HEK293T (cell line): Measurements from ENCODE around the gene ANKRD31.
"Not testable (repeated sequence)": the region's sequence is repeated elsewhere in the genome, so short reads cannot be mapped to it uniquely, and the experiment has no call there.

ENCODE experiments used
- CTCF ChIA-PET: fragments of 350-600 bp; formaldehyde crosslinking; extraction: SDS; loops from one replicate; lab custom pipeline; 2021; ENCODE audit warnings: antibody characterized with exemption, inconsistent platforms; lab: Yijun Ruan, JAX
- POLR2A ChIA-PET: fragments of 350-600 bp; formaldehyde crosslinking; extraction: SDS; loops from one replicate; lab custom pipeline; 2020; ENCODE audit warnings: antibody characterized with exemption, inconsistent platforms; lab: Yijun Ruan, JAX
- DNase-seq: peaks from one replicate; pipeline ENCODE4 v3.0.0; 2012; ENCODE audit warnings: mixed read lengths; ENCODE audit errors: extremely low spot score
- ARNT ChIP-seq: fragments of 450-650 bp; IDR thresholded peaks from 2 replicates; pipeline ENCODE4 v1.6.1; 2017; ENCODE audit warnings: mild to moderate bottlenecking
- BHLHE40 ChIP-seq: fragments of 450-650 bp; IDR thresholded peaks from 2 replicates; pipeline ENCODE4 v1.6.1; 2016; ENCODE audit warnings: mild to moderate bottlenecking, moderate library complexity, borderline replicate concordance
- CTBP1 ChIP-seq: fragments of 450-650 bp; IDR thresholded peaks from 2 replicates; pipeline ENCODE4 v1.6.1; 2016; ENCODE audit warnings: borderline replicate concordance
- ELF4 ChIP-seq: fragments of 450-650 bp; IDR thresholded peaks from 2 replicates; pipeline ENCODE4 v1.6.1; 2017; ENCODE audit warnings: antibody characterized with exemption
- FOXA1 ChIP-seq: fragments of 450-650 bp; IDR thresholded peaks from 2 replicates; pipeline ENCODE4 v1.6.1; 2016; ENCODE audit warnings: mild to moderate bottlenecking
- FOXK2 ChIP-seq: fragments of 450-650 bp; IDR thresholded peaks from 2 replicates; pipeline ENCODE4 v1.6.1; 2016; ENCODE audit warnings: mild to moderate bottlenecking
- FOXM1 ChIP-seq: fragments of 450-650 bp; IDR thresholded peaks from 2 replicates; pipeline ENCODE4 v1.6.1; 2017; ENCODE audit warnings: mild to moderate bottlenecking, borderline replicate concordance
- HDGF ChIP-seq: fragments of 450-650 bp; IDR thresholded peaks from 2 replicates; pipeline ENCODE4 v1.6.1; 2017; ENCODE audit warnings: antibody characterized with exemption, borderline replicate concordance
- L3MBTL2 ChIP-seq: fragments of 450-650 bp; conservative IDR thresholded peaks from 2 replicates; pipeline ENCODE4 v1.6.1; 2016; ENCODE audit warnings: mild to moderate bottlenecking
- LEF1 ChIP-seq: fragments of 450-650 bp; IDR thresholded peaks from 2 replicates; pipeline ENCODE4 v1.6.1; 2017; ENCODE audit warnings: mild to moderate bottlenecking, borderline replicate concordance
- NFRKB ChIP-seq: fragments of 450-650 bp; IDR thresholded peaks from 2 replicates; pipeline ENCODE4 v1.6.1; 2016; ENCODE audit warnings: mild to moderate bottlenecking, moderate library complexity
- PKNOX1 ChIP-seq: fragments of 450-650 bp; IDR thresholded peaks from 2 replicates; pipeline ENCODE4 v1.6.1; 2016
- SP1 ChIP-seq: fragments of 450-650 bp; IDR thresholded peaks from 2 replicates; pipeline ENCODE4 v1.6.1; 2017
- SUZ12 ChIP-seq: fragments of 450-650 bp; IDR thresholded peaks from 2 replicates; pipeline ENCODE4 v1.6.1; 2016; ENCODE audit warnings: mild to moderate bottlenecking
- TARDBP ChIP-seq: fragments of 450-650 bp; IDR thresholded peaks from 2 replicates; pipeline ENCODE4 v1.6.1; 2016
- ZNF384 ChIP-seq: fragments of 450-650 bp; IDR thresholded peaks from 2 replicates; pipeline ENCODE4 v1.6.1; 2016

The ANKRD31 gene

GRCh38 chr5:75113354-75114113, 123.1 kb downstream of the ANKRD31 start:
- ChIA-PET CTCF (no interaction called here), POLR2A (no interaction called here)
- no peak for TF ChIP-seq HDGF
- TF ChIP-seq ARNT = no peak
- TF ChIP-seq FOXK2 = no peak
- TF ChIP-seq BHLHE40 = no peak
- DNase-seq = no peak

GRCh38 chr5:75108931-75109596, 127.6 kb downstream of the ANKRD31 start:
- ChIA-PET POLR2A (no interaction called here), CTCF (no interaction called here)
- no peak for TF ChIP-seq HDGF
- TF ChIP-seq ZNF384 = no peak
- no peak for TF ChIP-seq SP1
- TF ChIP-seq SUZ12 = no peak
- no peak for TF ChIP-seq NFRKB
- no peak for TF ChIP-seq FOXM1
- TF ChIP-seq ARNT = no peak
- no peak for TF ChIP-seq L3MBTL2
- TF ChIP-seq FOXA1 = no peak
- TF ChIP-seq PKNOX1 = no peak
- TF ChIP-seq ELF4 = no peak
- no peak for TF ChIP-seq LEF1
- no peak for TF ChIP-seq FOXK2
- TF ChIP-seq CTBP1 = no peak
- no peak for DNase-seq

GRCh38 chr5:75108515-75108914, 128.2 kb downstream of the ANKRD31 start:
- no peak for TF ChIP-seq HDGF
- ChIA-PET POLR2A (no interaction called here), CTCF (no interaction called here)
- DNase-seq = no peak

GRCh38 chr5:75095956-75096355, 140.7 kb downstream of the ANKRD31 start:
- DNase-seq, CTCF ChIA-PET, POLR2A ChIA-PET: not testable (repeated sequence)

- no peak for TF ChIP-seq FOXK2
- no peak for TF ChIP-seq NFRKB
- no peak for TF ChIP-seq TARDBP
- no peak for TF ChIP-seq CTBP1
- no peak for TF ChIP-seq PKNOX1
- TF ChIP-seq BHLHE40 = no peak
- no peak for TF ChIP-seq SUZ12
- no peak for TF ChIP-seq ZNF384
- no peak for TF ChIP-seq L3MBTL2
- no peak for TF ChIP-seq LEF1
- no peak for TF ChIP-seq SP1
- TF ChIP-seq FOXM1 = no peak
- TF ChIP-seq ARNT = no peak
- no peak for TF ChIP-seq ELF4
- no peak for TF ChIP-seq HDGF
- no peak for TF ChIP-seq FOXA1
- POLR2A ChIA-PET = no interaction called here
- CTCF ChIA-PET = no interaction called here
- DNase-seq = no peak
Observed at GRCh38 chr5:75091597-75091996, 145.1 kb downstream of the ANKRD31 start.

- CTCF ChIA-PET = no interaction called here
- POLR2A ChIA-PET = no interaction called here
- TF ChIP-seq SP1 = no peak
- no peak for TF ChIP-seq SUZ12
- TF ChIP-seq ZNF384 = no peak
- no peak for TF ChIP-seq ARNT
- no peak for TF ChIP-seq ELF4
- no peak for TF ChIP-seq FOXA1
- no peak for TF ChIP-seq BHLHE40
- no peak for TF ChIP-seq NFRKB
- TF ChIP-seq TARDBP = no peak
- no peak for TF ChIP-seq L3MBTL2
- no peak for TF ChIP-seq PKNOX1
- no peak for TF ChIP-seq CTBP1
- no peak for TF ChIP-seq LEF1
- TF ChIP-seq FOXK2 = no peak
- no peak for TF ChIP-seq FOXM1
- no peak for TF ChIP-seq HDGF
- no peak for DNase-seq
Observed at GRCh38 chr5:75089662-75090061, 147.0 kb downstream of the ANKRD31 start.
